Kidney (tissue), 14 donors: Measurements from ENCODE around the gene AKAP13. TPM values are rescaled to one million over a fixed set of nuclear protein-coding genes. Genes with fewer than 3 reads are reported as not detected.

ENCODE experiments used
- DNase-seq, 5 donors: peaks; one replicate each; pipeline ENCODE4 v3.0.0-alpha.2; 2013 to 2020
- FAIRE-seq: peaks from 2 replicates; lab custom pipeline; 2012; peaks lifted over from hg19 to GRCh38; lab: Jason Lieb, UNC
- H3K27ac ChIP-seq, 2 donors: one replicate each; pipeline ENCODE4 v1.7.0; 2013; ENCODE audit warnings: low read depth in 2 of 2, low read length in 2 of 2, inconsistent platforms in 1 of 2
- H3K27me3 ChIP-seq: one replicate; pipeline ENCODE4 v1.7.1; 2013; ENCODE audit warnings: low read length, inconsistent platforms; ENCODE audit not compliant: control insufficient read depth, insufficient read depth
- H3K36me3 ChIP-seq, 3 donors: one replicate each; pipeline versions ENCODE4 v1.7.0 to v1.7.1; 2013; ENCODE audit warnings: low read length in 3 of 3, control low read depth in 1 of 3, inconsistent platforms in 1 of 3; ENCODE audit not compliant: insufficient read depth in 3 of 3, control insufficient read depth in 2 of 3
- H3K4me1 ChIP-seq, 3 donors: one replicate each; pipeline versions ENCODE4 v1.7.0 to v1.7.1; 2013; ENCODE audit warnings: low read length in 3 of 3, inconsistent platforms in 1 of 3, low read depth in 1 of 3; ENCODE audit not compliant: control insufficient read depth in 2 of 3, insufficient read depth in 2 of 3
- H3K4me3 ChIP-seq, 3 donors: one replicate each; pipeline versions ENCODE4 v1.7.0 to v1.8.1; 2013; ENCODE audit warnings: low read length in 3 of 3, control low read depth in 1 of 3, inconsistent platforms in 1 of 3
- H3K9ac ChIP-seq, 3 donors: one replicate each; pipeline versions ENCODE4 v1.7.0 to v1.7.1; 2013; ENCODE audit warnings: low read length in 3 of 3, control low read depth in 1 of 3, inconsistent platforms in 1 of 3
- H3K9me3 ChIP-seq, 3 donors: one replicate each; pipeline versions ENCODE4 v1.7.0 to v1.7.1; 2013; ENCODE audit warnings: low read length in 3 of 3, control low read depth in 1 of 3, inconsistent platforms in 1 of 3; ENCODE audit not compliant: control insufficient read depth in 2 of 3, insufficient read depth in 1 of 3
- intact Hi-C: fragments of 100-400 bp; cut with DNase I; formaldehyde crosslinking; loops from one replicate; pipeline ENCODE4 v1.11.1; 2022
- polyA plus RNA-seq: library from polyadenylated mRNA; stranded (reverse); fragments of 350-450 nt; fragmentation: Illumina TruSeq; extraction: RNeasy Lipid Tissue Mini Kit (QIAGEN cat#74804); gene quantifications from one replicate; pipeline ENCODE4 v1.2.3, GENCODE V29; 2014; ENCODE audit warnings: low read depth, low replicate concordance; ENCODE audit not compliant: insufficient read depth
- total RNA-seq: library from RNA; stranded (reverse); fragmentation: NEBNext Ultra II Directional; extraction: Animal tissue kit (Norgen Biotek cat#: 25700); gene quantifications from one replicate; pipeline ENCODE4 v1.2.1, GENCODE V29; 2021
- TF ChIP-seq, protein P1 (sequence below): IDR thresholded peaks from 3 replicates; pipeline ENCODE4 v1.5.1; 2012; ENCODE audit warnings: mild to moderate bottlenecking, moderate library complexity, borderline replicate concordance; ENCODE audit not compliant: insufficient read depth; ENCODE audit errors: extremely low read depth
- donor health status: control.
- donor health status: control.
- donor health status: control.
- donor health status: control.
- donor health status: control.
- donor health status: DM: yes; HTN: yes; CAD: no.
- donor health status: Normal renal cell carcinoma (clear cell type).

AKAP13 gene
- total and polyA plus RNA-seq, 2 donors from 2014 or later, result 18.8 to 174 TPM

GRCh38 chr15:85331655-85332285, 48.6 kb upstream of the AKAP13 start:
- H3K9me3 ChIP-seq, result no peaks in the 10 kb centered on the region
- H3K36me3 ChIP-seq, result no peaks in the 10 kb centered on the region
- H3K9ac ChIP-seq, result peak overlapping the region in 2 of 3 donors; percentile 4 to 32
- H3K27me3 ChIP-seq, result no peaks in the 10 kb centered on the region
- H3K27ac ChIP-seq, result peak overlapping the region; percentile 88 to 91
- TF ChIP-seq, protein P1, sequence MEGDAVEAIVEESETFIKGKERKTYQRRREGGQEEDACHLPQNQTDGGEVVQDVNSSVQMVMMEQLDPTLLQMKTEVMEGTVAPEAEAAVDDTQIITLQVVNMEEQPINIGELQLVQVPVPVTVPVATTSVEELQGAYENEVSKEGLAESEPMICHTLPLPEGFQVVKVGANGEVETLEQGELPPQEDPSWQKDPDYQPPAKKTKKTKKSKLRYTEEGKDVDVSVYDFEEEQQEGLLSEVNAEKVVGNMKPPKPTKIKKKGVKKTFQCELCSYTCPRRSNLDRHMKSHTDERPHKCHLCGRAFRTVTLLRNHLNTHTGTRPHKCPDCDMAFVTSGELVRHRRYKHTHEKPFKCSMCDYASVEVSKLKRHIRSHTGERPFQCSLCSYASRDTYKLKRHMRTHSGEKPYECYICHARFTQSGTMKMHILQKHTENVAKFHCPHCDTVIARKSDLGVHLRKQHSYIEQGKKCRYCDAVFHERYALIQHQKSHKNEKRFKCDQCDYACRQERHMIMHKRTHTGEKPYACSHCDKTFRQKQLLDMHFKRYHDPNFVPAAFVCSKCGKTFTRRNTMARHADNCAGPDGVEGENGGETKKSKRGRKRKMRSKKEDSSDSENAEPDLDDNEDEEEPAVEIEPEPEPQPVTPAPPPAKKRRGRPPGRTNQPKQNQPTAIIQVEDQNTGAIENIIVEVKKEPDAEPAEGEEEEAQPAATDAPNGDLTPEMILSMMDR, result no peak
- FAIRE-seq (no peak), DNase-seq (peak in 3 of 5 donors; percentile 52 to 79 (median 78))
- intact Hi-C loops, result no loop called here
- peaks cover 0 to 22% (median 21%) of the 10 kb centered on the region in 3 donors for H3K4me1 ChIP-seq
- peak overlapping the region in 2 of 3 donors; percentile 1 to 22 for H3K4me3 ChIP-seq

- Histone ChIP-seq H3K9ac (no peak overlapping the region), H3K36me3 (no peaks in the 10 kb centered on the region), H3K4me3 (no peak overlapping the region), H3K27me3 (no peaks in the 10 kb centered on the region), H3K9me3 (no peaks in the 10 kb centered on the region), H3K27ac (no peak overlapping the region), H3K4me1 (peaks cover 0 to 22% (median 14%) of the 10 kb centered on the region in 3 donors)
- no peak for DNase-seq
- intact Hi-C loops, result no loop called here
- TF ChIP-seq, protein P1, result no peak
- no peak for FAIRE-seq
Measured at GRCh38 chr15:85333132-85333831, 47.1 kb upstream of the AKAP13 start.

DNA sequence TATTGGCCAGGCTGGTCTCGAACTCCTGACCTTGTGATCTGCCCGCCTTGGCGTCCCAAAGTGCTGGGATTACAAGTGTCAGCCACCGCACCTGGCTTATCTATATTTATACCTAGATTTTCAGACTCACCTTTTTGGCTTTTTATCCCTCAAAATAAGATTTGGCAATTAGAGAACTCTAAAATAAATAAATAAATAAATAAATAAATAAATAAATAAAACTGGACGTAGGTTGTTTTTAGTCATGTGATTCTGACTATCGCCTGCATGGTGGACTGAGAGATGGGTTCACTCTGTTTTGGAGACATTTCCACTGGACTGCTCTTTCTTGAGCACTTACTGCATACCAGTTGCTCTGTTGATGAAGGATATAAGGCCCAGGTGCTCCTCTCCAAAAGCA, 46.2 kb upstream of the AKAP13 start:
- TF ChIP-seq, protein P1, result no peak
- Histone ChIP-seq H3K36me3 (no peaks in the 10 kb centered on the region), H3K27ac (no peak overlapping the region), H3K4me1 (peaks cover 0 to 22% (median 9%) of the 10 kb centered on the region in 3 donors), H3K9ac (no peak overlapping the region), H3K27me3 (no peaks in the 10 kb centered on the region), H3K9me3 (no peaks in the 10 kb centered on the region), H3K4me3 (no peak overlapping the region)
- intact Hi-C loops, result no loop called here
- FAIRE-seq (no peak), DNase-seq (no peak)
